Nephron (organoid): ENCODE data around the gene MCCD1.
A peak's percentile ranks its signal among the peaks of the same experiment; 100 is the strongest.

Experiments used
- H3K27ac Mint-ChIP-seq, 3 experiments: 2 replicates each; pipeline ENCODE4 v1.8.0; 2020; ENCODE audit warnings: mixed read lengths in 3 of 3, mild to moderate bottlenecking in 2 of 3, moderate library complexity in 1 of 3
- H3K27me3 Mint-ChIP-seq: 2 replicates; pipeline ENCODE4 v1.8.0; 2021; ENCODE audit warnings: low read depth, mild to moderate bottlenecking, moderate library complexity, mixed read lengths
- H3K36me3 Mint-ChIP-seq: 2 replicates; pipeline ENCODE4 v1.8.0; 2020; ENCODE audit warnings: low read depth, mixed read lengths
- H3K4me1 Mint-ChIP-seq: 2 replicates; pipeline ENCODE4 v1.8.0; 2020; ENCODE audit warnings: mixed read lengths
- H3K4me3 Mint-ChIP-seq, 3 experiments: 2 replicates each; pipeline ENCODE4 v1.8.0; 2020; ENCODE audit warnings: mild to moderate bottlenecking in 3 of 3, mixed read lengths in 3 of 3, moderate library complexity in 2 of 3
- H3K9me3 Mint-ChIP-seq: 2 replicates; pipeline ENCODE4 v1.8.0; 2020; ENCODE audit warnings: mixed read lengths
- CTCF ChIP-seq, 3 experiments: fragments of 200-600 bp; sonication (generic); IDR thresholded peaks; one replicate each; pipeline ENCODE4 v1.5.0; 2021; ENCODE audit warnings: antibody characterized with exemption in 3 of 3; ENCODE audit not compliant: unreplicated experiment in 3 of 3

The MCCD1 gene

GRCh38 chr6:31510007-31510406, 18.8 kb upstream of the MCCD1 start:
- no peak for TF ChIP-seq CTCF (IDR thresholded peaks at IDR 0.05; ENCODE audit: unreplicated experiment in 3 of 3)
- Mint-ChIP-seq H3K9me3 (no peaks in the 10 kb centered on the region), H3K4me1 (no peaks in the 10 kb centered on the region), H3K36me3 (no peaks in the 10 kb centered on the region), H3K27ac (no peak overlapping the region), H3K27me3 (peaks cover 50% of the 10 kb centered on the region), H3K4me3 (no peak overlapping the region)

- Mint-ChIP-seq H3K4me1 (no peaks in the 10 kb centered on the region), H3K4me3 (no peak overlapping the region), H3K27me3 (peaks cover 30% of the 10 kb centered on the region), H3K27ac (no peak overlapping the region), H3K36me3 (no peaks in the 10 kb centered on the region), H3K9me3 (no peaks in the 10 kb centered on the region)
- no peak for TF ChIP-seq CTCF (IDR thresholded peaks at IDR 0.05; ENCODE audit: unreplicated experiment in 3 of 3)
These were observed 15.2 kb upstream of the MCCD1 start for GRCh38 chr6:31513456-31514165.

- Mint-ChIP-seq H3K9me3 (no peaks in the 10 kb centered on the region), H3K36me3 (no peaks in the 10 kb centered on the region), H3K4me1 (no peaks in the 10 kb centered on the region), H3K4me3 (no peak overlapping the region), H3K27me3 (peaks cover 16% of the 10 kb centered on the region), H3K27ac (no peak overlapping the region)
- no peak for TF ChIP-seq CTCF (IDR thresholded peaks at IDR 0.05; ENCODE audit: unreplicated experiment in 3 of 3)
These were observed 6.9 kb upstream of the MCCD1 start for GRCh38 chr6:31521835-31522234.

GRCh38 chr6:31525553-31525931, 3.2 kb upstream of the MCCD1 start:
- H3K27me3 Mint-ChIP-seq = peaks cover 8% of the 10 kb centered on the region
- TF ChIP-seq CTCF (IDR thresholded peaks at IDR 0.05; ENCODE audit: unreplicated experiment in 3 of 3) = no peak
- H3K9me3 Mint-ChIP-seq = no peaks in the 10 kb centered on the region
- H3K27ac Mint-ChIP-seq = no peak overlapping the region
- no peak overlapping the region for H3K4me3 Mint-ChIP-seq
- H3K36me3 Mint-ChIP-seq = peaks cover 16% of the 10 kb centered on the region
- H3K4me1 Mint-ChIP-seq = peaks cover 6% of the 10 kb centered on the region

- peak overlapping the region in 1 of 3 experiments; percentile 15 for H3K27ac Mint-ChIP-seq
These were observed 2.7 kb upstream of the MCCD1 start for GRCh38 chr6:31525932-31526591.

More at GRCh38 chr6:31525932-31526591, 2.7 kb upstream of the MCCD1 start:
- H3K4me3 Mint-ChIP-seq = no peak overlapping the region
- peaks cover 8% of the 10 kb centered on the region for H3K27me3 Mint-ChIP-seq
- peaks cover 21% of the 10 kb centered on the region for H3K36me3 Mint-ChIP-seq
- no peaks in the 10 kb centered on the region for H3K9me3 Mint-ChIP-seq
- peaks cover 6% of the 10 kb centered on the region for H3K4me1 Mint-ChIP-seq
- TF ChIP-seq CTCF (IDR thresholded peaks at IDR 0.05; ENCODE audit: unreplicated experiment in 3 of 3) = no peak
